GM19025 (cell line): ENCODE data around the gene CHST13.

Experiments
- ATAC-seq: cut with Tn5 transposase; IDR thresholded peaks from one replicate; pipeline ENCODE4 v1.9.1; 2021; ENCODE audit warnings: mild to moderate bottlenecking, low read depth, moderate library complexity; ENCODE audit not compliant: unreplicated experiment

CHST13 gene

DNA sequence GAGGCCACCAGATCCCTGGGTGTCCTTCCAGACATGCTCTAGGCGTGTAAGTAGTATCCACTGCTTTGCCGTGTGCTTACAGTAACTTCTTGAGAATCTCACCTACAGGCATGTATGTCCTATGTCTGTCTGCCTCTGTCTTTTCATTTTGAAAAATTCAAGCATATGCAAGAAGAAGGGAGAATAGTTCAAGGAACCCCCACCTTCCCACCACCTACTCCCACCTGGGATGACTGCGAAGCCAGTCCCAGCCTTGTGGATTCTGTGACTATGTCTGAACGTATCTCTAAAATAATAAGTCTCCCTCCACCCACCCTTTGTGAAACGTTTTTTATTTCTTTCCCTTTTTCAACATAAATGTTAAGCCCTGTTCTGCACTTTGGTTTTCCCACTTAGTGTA, 15.0 kb downstream of the CHST13 start:
- no peak for ATAC-seq

DNA sequence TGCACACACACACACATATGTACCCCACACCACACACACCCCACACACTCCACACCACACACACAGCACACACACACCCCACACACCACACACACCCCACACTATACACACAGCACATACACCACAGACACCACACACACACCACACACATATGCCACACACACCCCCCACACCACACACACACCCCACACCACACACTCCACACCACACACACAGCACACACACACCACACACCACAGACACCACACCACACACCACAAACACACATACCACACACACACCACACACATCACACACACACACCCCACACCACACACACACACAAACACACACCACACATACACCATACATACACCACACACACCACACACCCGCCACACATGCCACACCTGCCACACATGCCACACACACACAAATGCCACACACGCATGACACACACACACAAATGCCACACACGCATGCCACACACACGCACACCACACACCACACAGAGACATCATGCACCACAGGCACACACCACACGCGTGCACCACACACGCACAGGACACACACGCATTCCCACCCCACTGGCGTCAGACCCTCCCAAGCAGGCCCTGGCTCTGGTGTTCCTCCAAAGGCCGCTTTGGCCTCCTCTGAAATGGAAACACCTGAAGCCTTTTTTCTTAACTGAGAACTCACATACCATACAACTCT, 15.7 kb downstream of the CHST13 start:
- ATAC-seq: no peak

DNA sequence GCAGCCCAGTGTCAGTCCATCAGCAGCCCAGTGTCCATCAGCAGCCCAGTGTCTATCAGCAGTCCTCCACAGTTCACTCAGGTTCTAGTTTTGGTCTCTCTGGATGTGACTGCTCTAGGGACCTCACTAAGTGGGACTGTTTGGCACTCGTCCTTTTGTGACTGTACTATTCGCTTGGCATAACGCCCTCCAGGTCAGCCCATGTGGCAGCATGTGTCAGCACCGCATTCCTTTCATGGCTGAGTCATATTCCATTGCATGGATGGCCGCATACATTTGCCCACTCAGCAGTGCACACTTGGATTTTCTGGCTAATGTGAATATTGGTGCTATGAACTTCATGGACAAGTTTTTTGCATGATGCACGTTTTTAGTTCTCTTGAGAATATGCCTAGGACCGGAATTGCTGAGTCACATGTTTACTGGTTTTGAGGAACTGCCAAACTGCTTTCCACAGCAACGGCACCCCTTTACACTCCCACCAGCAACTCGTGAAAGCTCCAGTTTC, 16.4 kb downstream of the CHST13 start:
- ATAC-seq: no peak

DNA sequence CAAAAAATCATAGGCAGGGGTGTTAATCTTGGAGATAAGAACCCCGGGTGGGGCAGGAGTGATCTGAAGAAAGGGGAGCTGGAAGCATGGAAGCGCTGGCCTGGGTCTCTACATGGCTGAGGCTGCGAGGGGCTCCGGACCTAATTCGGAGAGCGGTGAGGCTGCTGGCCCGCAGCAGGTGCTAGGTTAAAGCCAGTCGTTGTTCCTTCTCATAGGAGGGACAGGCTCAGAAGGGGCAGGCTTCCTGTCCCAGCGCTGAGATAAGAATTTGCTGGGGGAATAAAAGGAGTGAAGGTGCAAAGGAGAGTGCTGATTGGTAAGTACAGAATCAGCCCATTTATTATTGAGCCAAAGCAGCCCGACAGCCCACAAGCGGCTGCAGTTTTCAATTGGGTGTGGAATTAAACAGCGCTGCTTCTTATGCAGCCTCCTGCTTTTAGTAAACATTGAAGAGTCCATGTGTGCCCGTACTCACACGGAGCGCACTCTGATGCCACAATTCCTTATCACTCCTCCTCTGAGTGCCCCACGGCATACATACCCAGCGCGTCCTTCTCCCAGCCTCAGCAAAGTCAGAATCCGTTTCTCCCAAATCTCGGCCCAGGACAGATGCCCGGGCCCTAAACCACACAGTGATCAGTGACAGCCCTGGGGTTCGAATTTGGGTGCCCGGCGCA, 17.1 kb downstream of the CHST13 start:
- no peak for ATAC-seq

DNA sequence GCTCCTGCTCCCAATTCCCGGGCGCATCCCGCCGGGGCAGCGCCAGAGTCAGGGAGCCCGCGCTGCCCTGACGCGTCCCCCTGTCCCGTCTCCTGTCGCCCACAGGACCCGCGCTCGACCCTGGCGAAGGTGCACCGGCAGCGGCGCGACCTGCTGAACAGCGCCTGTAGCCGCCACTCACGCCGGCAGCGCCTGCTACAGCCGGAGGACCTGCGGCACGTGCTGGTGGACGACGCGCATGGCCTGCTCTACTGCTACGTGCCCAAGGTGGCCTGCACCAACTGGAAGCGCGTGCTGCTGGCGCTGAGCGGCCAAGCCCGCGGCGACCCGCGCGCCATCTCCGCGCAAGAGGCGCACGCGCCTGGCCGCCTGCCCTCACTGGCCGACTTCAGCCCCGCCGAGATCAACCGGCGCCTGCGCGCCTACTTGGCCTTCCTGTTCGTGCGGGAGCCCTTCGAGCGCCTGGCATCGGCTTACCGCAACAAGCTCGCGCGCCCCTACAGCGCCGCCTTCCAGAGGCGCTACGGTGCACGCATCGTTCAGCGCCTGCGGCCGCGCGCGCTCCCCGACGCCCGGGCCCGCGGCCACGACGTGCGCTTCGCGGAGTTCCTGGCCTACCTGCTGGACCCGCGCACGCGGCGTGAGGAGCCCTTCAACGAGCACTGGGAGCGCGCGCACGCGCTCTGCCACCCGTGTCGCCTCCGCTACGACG, 17.8 kb downstream of the CHST13 start:
- no peak for ATAC-seq

DNA sequence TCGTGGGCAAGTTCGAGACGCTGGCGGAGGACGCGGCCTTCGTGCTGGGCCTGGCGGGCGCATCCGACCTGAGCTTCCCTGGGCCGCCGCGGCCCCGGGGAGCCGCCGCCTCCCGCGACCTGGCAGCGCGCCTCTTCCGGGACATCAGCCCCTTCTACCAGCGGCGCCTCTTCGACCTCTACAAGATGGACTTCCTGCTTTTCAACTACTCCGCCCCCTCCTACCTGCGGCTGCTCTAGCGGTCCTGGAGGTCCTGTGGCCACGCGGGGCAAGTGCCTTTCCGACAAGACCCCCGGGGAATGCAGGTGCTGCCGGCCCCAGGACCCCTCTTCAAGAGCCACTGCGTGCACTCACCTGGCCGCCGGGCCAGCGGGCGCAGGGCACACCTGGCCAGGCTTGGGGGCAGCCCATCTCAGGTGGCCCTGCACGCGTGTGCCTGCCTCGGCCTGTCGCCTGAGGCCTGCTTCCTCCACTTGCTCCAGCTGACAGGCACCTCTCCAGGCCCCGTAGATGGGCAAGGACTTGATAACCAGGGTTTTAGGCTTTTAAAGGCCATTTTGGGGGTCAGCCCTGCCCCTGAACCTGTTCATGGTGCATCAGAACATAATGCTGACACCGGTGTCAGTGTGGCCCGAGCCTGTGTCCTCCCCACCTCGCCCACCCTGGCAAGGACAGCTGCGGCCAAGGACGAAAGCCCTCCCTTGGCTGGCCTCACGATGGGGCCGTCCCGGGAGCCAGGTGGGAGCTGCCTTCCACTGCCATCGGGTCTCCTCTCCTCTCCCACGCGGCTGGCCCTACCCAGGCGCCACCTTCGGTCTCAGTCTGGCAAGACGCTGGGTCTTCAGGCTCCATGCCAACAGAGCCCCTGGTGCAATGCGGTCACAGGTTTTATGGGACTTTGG, 18.6 kb downstream of the CHST13 start:
- no peak for ATAC-seq

DNA sequence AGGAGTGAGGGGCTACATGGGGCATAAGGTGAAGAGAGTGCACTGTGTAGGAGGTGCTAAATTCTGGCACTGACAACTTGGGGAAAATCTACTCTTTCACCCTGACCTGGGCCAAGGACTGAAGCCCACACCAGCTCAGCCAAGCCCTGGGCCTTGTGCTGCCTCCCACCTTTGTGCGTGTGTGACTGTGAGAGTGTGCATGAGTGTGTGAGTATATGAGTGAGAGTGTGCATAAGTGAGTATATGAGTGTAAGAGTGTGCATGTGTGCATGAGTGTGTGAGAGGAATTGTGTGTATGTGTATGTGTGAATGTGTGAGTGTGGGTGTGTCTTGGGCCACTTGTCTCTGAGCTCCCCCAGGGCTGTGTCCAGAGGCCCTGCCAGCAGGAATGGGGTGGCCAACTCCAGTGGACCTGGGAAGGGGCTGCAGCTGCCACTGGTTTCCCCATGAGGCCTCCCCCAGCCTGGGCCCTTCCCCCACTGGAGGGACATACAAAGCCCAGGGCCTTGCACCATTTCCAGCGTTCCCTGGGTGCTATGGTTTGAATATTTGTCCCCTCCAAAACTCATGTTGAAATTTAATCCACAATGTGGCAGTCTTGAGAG, 19.6 kb downstream of the CHST13 start:
- no peak for ATAC-seq

DNA sequence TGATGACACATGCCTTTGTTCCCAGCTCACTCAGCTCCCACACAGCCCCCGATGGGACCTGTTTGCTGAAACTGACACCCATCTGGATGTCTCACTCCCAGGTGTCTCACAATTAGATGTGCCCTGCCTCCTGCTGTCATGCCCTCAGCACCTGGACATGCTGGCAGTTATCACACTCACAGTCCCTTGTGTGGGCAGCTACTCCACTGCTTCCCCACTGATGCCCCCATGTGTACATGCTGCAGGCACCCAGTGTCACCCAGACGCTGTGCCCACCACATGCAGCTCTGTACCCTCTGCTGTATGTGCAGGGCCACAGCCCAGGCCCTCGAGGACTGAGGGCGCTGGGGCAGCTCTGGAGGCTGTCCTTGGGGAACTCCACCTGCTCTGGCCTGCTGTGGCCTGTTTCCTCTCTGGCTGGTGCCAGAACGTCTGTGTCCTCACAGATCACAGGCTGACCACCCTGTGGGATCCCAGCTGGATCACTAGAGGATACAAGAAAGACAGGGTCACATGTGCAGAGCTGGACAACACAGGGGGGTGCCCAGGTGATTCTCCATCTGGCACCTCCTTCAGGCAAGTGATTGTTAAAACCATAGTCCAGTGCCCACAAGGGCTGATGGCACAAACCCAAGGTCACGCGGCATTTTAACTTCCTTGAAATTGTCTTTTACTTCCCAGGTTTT, 20.8 kb downstream of the CHST13 start:
- ATAC-seq: no peak

DNA sequence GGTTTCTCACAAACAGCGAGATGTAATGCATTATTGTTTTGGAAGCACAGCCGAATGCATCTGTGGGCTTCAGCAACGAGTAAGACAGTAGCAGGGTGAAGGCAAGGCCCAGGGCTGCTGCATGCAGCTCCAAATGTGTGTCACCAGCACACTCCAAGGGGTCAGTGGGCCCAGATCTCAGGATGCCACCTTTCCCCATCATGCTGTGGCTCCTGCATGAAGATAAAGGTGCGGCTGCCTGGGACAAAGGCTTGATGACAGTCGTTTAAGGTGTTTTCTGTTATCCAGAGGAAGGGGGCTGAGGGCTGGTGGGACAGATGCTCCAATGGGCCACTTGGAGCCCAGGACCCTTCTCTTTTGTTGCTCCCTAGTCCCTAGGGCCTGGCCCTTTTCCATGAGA, 21.6 kb downstream of the CHST13 start:
- no peak for ATAC-seq

DNA sequence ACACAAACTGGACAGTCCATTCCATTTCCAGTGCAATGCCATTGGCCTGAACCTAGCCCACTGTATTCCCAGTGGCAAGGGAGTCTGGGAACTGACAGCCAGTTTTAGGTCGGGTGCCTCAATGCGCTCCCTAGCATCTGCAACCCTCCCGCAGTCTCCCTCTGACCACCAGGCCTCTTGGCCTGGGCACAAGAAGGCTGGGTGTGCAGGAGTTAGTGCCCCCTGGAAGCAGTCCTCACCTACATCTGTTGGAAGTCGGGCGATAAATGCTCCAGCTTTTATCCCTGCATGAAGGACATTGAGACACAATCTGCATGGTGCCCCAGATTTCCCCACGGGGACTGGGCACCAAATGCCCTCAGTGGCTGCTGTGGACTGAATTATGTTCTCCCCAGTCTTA, 22.1 kb downstream of the CHST13 start:
- ATAC-seq: no peak

DNA sequence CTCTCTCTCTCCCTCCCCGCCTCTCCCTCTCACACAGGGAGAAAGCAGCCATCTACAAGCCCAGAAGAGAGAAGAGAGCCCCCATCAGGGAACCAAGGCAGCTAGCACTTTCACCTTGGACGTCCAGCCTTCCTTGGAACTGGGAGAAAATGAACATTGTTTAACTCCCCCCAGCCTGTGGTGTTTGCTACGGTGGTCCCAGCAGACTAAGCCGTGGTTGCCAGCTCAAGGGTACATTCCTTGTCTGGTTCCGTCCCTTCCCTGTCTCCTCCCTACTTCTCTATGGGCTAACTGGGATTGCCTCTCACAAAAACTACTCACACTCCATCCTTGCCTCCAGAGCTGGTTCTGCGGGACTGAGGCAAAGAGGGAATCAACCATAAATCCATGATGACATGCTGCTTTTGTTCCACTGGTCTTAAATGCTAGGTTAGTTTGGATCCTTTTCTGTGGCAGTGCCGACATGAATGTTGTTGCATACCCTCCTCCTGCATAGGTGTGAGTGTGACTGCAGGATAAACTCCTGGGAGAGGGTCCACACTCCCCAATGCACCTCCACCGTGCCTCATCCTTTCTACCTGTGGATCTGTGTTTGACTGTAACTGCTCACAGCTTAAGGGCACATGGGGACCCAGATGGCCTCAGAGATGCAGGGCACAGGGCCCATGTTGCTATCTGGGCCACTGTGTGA, 22.7 kb downstream of the CHST13 start:
- no peak for ATAC-seq

DNA sequence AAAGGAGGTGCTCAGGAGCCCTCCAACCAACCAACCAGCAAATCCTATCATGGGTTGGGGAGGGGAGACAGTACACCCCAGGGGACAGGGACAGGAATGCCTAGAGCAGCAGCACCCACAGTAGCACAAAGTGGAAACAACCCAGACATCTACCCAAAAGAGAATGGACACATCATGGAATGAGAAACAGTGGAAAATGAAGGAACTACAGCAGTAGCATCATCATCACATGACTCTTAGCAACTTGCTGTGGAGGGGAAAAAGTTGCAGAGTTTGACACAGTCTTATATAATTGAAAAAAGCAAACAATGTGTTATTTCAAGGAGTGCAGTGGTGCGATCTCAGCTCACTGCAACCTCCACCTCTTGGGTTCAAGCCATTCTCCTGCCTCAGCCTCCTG, 23.8 kb downstream of the CHST13 start:
- ATAC-seq: no peak

DNA sequence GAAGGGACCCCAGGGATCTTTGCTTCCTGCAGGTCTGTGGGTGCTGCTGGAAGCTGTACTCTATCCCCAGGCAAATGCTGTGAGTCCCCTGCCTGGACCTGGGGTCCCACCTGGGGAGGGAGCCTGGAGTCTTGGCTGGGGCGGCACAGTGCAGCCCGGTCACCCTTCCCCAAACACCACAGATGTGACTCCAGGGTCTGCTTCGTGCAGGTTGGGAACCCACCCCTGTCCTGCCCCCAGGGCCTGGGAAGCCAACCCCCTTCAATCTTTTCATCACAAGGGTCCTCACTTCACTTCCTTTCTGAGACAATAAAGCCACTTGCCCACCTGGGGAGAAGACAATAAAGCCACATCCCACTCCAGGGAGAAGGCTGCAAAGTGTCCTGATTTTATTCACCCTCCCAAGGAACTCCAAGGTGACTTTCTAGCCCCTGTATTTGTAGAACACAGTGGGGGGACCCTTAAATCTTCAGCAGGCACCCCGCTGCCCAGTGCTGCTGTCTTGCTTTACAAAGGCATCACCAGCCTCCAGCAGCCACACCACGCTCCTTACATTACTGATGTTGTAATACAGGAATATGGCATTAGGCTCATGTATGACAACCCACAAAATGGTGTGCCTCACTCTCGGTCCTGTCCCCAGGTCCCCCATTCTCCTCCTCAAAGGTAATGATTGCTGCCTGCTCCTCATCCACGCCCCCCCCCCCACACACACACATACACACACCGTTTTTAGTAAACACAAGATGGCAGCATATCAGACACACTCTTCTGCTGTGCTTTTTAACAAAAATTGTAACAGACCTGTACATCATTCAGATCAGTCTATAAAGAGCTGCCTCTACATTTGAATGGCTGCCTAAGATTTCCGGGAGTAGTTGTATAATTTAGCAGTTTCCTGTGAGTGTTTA, 24.9 kb downstream of the CHST13 start:
- ATAC-seq: no peak

DNA sequence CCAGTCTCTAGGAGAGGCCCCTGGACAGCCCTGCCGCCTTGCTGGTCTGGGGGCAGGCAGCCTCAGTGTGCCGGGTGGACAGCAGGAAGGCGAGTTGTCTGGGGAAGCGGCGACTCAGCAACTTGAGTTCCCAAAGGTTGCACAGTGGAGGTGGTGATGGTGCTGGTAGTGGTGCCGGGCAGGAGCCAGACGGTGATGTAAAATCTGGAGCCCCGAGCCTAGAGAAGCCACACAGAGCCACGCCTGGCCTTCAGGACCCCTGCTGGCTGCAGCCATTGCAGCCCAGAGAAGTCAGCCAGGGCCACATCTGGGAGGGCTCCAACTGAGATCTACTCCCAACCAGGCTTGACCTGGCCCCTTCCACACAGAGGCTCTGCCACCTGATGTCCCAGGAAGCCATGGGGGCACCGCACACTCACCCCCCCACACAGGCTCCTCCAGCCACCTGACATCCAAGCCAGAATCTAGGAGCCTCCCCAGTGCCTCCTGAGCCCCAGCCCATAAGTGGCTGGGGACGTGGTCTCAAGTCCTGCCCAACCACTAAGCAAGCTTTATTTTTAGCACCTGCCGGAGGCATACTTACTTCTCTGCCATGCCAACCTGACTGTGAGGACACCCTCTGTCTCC, 26.0 kb downstream of the CHST13 start:
- no peak for ATAC-seq

DNA sequence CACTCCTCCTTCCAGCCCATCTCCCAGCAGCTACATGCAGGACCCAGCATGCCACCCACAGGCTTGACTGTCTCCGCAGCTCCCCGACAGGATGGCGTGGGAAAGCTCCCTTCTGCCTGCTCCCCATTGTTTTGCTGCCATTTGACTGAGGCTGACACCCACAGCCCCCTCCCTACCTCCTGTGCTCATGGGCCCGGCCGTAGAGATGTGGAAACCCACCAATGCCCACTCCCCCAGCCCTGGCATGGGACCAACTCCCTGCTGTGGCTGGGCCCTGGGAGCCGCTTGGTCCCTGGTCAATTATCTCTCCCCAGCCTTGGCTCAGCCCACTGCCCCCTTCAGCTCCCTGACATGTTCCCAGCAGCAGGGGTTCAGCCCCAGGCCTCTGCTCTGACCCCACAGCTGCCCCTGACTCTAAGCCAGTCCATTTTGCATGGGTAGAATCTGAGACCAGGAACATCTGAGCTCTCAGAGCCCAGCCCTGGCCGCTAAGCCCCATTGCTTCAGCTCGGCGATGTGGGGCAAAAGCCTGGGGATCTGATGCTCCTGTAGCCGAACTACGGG, 26.6 kb downstream of the CHST13 start:
- no peak for ATAC-seq

DNA sequence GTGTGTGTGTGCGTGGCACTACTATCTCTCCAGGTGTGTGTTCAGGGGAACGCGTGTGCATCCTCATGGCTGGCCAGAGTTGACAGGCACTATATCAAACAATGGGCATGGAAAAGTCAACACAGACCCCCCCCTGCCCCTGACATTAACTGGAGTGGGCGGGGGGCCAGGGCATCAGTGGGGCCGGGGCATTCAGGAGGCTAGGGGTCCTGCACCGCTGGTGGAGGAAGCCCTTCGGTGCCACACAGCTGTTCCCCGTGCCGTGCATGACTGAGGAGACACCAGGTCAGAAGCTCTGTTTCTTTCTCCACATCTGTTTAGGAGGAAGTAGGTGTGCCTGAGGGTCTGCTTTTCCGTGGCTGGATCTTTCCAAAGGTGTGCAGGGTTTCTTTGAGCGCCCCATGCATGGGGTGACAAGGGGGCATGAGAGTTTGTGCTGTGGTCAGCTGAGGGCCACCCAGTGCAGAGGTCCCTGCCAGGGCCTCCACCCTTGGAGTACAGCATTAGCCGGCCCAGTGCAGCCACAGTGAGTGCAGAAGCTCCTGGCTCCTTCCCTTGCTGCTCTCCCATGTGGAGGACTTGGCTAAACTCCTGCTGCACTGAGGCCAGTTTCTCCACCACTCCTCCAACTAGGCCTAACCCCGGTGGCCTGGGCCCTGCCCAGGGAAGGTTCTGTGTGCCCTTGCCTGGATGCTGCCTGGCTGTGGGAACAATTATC, 27.3 kb downstream of the CHST13 start:
- no peak for ATAC-seq
